HG03060 (cell line): ENCODE measurements around the gene TEKT2.

Experiments
- ATAC-seq: cut with Tn5 transposase; IDR thresholded peaks from one replicate; pipeline ENCODE4 v1.9.1; 2021; ENCODE audit warnings: low read depth, moderate number of reproducible peaks; ENCODE audit not compliant: unreplicated experiment

TEKT2 gene

DNA sequence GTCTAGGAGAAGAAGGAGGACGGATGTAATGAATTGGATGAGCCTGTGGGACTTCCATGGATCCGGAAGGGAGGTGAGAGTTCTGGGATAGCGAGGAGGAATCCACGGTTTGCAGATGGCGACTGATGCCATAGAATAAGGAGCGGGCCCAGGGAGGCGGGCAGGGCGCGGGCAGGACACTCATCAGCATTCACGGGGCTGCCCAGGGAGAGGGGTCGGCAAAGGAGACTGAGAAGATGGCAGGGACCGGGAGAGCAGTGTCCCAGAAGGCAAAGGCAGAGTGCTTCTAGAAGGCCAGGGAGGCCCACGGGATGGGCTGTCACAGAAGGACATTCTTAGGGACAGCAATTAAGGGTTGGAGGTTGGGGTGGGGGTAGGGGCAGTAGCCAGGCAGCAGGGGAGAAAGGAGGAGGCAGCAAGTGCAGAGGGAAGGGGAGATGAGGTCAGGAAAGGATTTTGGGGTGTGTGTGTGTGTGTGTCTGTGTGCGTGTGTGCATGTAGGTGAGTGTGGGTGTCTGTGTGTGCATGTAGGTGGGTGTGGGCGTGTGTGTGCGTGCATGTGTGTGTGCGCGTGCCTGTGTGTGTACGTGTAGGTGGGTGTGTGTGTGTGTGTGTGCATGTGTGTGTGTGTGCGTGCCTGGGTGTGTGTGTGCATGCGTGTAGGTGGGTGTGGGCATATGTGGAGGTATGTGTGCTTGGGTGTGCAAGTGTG lies 42.3 kb downstream of the TEKT2 start:
- ATAC-seq = no peak

DNA sequence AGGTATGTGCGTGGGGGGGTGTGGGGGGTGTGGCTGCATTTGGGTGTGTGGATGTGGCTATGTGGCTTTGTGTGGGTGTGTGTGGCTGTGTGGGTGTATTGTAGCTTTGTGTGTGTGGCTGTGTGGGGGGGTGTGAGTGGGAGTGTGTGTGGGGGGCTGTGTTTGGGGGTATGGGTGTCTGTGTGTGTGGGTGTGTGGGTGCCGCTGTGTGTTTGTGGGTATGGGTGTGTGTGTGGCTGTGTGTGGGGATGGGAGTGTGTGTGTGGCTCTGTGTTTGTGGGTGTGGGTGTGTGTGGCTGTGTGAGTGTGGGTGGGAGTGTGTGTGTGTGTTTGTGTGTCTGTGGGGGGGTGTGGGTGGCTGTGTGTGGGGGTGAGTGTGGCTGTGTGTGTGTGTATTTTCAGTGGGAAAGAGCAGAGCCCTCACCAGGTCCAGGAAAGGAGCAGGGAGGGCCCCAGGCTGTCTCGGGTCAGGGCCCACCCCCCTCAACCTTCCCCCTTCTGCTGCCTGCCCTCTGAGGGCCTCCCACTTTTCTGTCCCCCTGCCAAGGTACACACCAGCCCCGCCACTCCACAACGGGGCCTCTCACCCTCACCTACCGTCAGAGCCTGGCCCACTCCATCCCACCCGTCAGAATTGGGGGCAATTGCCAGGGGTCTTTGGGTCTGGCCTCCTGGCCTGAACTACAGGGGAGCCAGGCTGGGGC lies 43.1 kb downstream of the TEKT2 start:
- ATAC-seq = no peak

DNA sequence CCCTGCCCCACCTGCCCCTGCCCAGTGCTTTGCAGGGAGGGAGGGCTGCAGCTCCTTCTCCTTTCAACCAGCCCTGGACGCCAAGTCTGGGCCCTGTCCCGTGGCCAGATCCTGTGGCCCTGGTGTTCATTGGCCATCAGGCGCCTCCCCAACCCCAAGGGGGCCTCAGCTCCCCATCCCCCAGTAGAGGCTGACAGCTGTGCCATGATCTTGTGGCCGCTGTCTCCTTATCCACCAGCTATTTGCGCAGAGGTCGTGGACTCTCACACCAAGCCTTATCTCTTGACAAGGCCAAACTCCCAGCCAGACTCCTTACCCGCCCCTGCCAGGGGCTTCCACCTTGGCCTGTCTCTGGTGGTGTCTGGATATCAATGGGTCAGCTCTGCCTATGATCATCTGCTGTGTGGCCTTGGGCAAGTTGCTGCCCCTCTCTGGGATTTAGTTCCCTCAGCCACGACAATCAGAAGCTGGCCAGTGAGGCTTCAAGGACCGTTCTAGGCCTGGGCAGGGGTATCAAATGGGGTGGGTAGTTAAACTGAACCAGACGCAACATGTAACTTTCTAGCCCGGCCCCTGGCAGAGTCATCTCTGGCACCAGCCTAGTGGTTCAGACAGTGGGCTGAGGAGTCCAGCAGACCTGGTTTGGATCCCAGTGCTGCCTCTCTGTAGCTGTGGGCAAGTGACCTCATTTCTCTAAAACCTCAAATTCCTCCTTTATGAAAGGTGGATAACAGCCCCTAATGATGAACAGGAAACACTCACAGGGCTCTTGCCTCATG lies 44.4 kb downstream of the TEKT2 start:
- ATAC-seq = no peak

DNA sequence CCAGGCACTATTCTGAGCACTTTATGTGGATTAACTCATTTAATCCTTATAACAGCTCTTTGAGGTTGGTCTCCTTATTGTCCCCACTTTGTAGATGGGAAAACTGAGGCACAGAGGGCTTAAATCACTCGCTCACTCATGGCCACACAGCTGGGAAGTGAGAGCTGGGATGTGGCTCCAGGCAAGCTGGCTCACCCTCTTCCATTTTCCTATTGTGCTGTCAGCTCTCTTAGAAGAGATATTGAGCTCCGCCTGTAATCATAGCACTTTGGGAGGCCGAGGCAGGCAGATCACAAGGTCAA lies 45.0 kb downstream of the TEKT2 start:
- no peak for ATAC-seq

DNA sequence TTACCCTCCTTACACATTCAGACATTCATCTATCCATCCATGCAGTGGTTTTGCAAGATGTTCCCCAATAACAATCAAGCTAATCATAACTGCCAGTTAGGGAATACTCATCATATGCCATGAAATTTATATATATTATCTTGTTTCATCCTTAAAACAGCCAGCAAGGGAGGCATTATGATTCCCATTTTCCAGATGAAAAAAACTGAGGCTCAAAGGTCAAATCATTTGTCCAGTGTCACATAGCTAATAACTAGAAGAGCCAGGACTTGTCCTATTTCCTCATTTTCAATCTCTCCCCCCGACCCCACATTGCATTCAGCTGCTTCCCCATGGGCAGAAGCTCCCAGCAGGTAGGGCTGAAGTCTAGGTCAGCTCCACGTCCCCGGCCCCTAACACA lies 48.1 kb downstream of the TEKT2 start:
- ATAC-seq = no peak

DNA sequence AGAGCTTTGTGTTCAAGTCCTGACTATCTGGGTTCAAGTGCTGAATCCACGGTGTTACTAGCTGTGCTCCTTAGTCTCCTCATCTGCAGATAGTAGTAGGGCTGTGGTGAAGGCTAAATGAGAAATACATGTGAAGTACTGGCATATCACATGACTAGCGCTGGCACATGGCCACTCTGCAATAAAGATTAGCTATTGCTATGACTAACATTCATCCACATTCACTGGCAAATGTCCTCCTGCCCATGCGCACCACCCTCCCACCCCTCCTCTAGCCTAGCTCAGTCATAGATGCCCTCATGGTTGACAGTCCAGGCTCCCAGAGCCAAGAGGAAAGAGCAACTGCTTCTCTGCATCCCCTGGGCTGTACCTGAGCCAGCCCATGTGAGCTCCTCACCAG lies 49.6 kb downstream of the TEKT2 start:
- ATAC-seq = no peak

DNA sequence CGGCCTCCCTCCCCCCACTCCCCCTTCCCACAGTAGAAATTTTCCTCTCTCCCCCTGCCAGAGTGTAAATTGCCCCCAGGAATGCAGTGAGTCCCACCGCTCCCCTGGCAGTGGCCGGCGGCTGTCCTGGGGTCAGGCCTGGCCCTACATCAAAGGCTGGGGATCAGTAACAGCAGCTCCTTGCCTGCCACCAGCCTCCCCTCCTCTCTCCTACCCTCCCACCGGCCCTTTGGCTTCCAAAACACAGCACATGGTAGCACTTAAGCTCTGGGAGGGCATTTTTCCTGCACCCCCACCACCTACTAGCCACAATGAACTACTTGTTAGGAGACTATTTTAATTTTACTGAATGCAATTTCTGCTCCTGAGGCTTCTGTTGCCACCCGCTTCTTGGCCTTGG lies 50.1 kb downstream of the TEKT2 start:
- no peak for ATAC-seq

DNA sequence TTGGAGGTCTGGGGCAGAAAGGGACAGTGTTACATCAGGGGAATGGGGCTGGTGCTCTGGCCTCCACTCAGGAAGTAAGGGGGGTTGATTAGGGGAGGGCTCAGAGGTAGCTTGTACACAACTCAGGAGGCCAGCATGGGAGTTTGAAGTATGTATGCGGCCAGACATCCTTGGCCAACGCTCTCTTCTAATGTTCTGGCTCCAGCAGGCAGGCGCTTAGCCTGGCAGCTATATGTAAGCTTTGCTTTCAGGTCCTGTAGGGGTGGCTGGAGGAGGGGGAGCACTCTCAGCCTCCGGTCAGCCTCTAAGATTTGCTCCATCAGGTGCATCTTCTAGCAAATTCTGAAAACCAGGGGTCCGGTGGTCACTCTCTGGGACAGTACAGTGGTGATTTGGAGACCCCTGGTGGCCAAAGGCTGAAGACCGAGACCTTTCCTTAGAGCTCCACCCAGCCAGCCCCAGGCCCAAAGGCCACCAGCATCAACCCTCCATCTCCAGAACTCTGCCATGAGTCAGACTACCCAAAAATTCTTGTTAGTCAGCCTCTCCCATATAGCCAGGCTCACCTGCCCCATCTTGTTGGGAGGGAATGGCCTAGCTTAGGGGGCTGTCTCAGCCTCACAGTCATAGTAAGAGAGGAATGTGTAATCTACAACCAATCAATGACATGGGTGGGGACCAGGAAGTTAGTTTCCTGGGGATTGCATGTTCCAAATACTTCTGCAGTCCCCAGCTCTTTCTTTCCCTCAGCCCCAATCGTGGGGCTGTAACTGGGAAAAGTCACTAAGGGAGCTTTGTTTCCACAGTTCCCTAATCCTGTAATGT lies 50.8 kb downstream of the TEKT2 start:
- ATAC-seq = no peak

DNA sequence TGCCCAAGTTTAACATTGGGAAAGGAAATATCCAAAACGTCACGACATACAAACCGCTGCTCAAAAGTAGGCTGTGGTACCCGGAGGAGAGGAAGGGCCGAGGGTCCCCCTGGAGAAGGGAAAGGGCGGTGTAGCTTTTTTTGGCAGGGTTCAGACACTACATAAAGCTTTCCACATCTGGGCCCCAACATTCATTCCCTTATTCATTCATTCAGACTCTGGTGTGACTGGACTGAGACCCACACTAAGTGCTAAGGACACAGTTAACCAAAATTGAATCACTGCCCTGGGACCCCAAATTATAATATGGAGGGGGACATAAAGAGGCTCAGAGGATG lies 51.4 kb downstream of the TEKT2 start:
- ATAC-seq = no peak

DNA sequence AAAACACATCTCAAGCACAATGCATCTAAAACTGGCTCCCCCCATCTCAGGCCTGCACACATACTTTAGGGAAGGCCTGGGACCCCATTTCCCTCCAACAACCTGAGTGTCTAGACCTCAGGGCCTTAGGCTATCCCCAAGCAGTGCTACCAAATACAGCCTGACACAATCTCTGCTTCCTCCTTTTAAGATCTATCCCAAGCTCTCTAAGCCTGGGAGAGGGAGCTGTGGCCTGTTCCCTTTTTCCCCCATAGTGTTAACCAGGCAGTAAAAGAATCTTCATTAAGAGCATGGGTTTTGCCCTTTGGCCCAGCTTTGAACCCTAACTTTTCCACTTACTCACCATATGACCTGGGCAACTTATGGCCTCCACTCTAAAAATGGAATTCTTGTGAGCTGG lies 51.9 kb downstream of the TEKT2 start:
- ATAC-seq = no peak

DNA sequence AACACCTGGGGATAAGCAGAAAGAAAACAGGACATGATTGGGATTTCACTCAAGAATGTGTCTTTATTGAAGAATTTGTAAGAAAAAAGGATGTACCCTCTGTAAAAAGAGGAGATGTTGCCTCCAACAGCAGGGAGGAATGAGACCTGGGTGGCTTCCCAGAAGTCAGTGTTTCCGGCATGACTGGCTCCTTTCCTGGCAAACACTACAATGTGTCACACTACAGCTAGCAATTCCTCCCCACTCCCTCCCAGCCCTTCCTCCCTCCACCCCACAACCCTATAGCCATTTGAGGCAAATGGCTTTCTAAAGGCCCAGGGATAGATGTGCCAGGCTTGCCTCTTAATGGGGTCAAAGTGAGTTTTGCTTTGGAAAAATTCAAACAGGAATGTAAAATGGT lies 52.6 kb downstream of the TEKT2 start:
- no peak for ATAC-seq

DNA sequence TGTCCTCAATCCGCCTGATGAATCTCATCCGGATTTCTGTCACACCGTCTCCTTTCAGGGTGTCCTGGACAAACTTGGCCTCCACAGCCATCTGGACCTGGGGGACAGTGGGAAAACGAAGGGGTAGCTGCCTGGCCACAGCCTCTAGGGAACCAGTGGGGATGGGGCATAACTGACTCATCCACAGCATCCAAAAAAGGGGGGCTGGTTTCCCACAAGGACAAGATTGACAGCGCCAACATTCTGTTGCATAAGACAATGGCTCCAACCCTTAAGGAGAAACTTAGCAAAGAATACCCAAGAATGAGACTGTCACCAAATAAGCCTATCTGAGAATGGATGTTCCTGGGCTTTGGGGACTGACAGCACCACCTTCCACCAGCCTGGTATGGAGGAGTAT lies 53.3 kb downstream of the TEKT2 start:
- ATAC-seq = no peak

DNA sequence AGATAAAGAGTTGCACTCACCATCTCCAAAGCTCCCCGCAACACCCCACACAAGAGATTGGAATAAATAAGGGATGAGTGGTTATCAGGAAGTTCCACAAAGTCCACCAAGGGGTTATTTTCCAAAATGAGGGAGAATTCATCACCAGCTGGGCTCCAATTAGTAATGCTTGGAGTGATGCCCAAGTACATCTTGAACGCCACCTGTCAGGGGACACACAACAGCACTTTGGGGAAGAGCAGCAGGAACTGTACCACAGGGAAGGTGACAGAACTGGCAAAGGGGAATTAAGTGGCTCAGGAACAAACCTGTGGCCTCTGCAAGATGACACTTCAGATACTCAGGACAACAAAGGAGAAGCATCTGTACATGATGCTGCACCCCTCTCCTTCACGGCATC lies 53.9 kb downstream of the TEKT2 start:
- ATAC-seq = no peak
